Measurements from ENCODE around the gene PARD3.

The PARD3 gene

GRCh38 chr10:34549953-34550352 lies 265.1 kb downstream of the PARD3 start:
- H3K4me3 ChIP-seq (ENCODE audit: low read depth, low read length): no peak overlapping the region
- no peak for TF ChIP-seq CTCF (IDR thresholded peaks at IDR 0.05; ENCODE audit: control insufficient read depth, extremely low read depth, insufficient read depth)
- no peak for DNase-seq (ENCODE audit: low read depth)

- no peak for TF ChIP-seq CTCF (IDR thresholded peaks at IDR 0.05; ENCODE audit: control insufficient read depth, extremely low read depth, insufficient read depth)
- no peak for DNase-seq (ENCODE audit: low read depth)
- no peak overlapping the region for H3K4me3 ChIP-seq (ENCODE audit: low read depth, low read length)
These were observed 266.1 kb downstream of the PARD3 start for GRCh38 chr10:34549001-34549400.

- DNase-seq (ENCODE audit: low read depth): no peak
- no peak for TF ChIP-seq CTCF (IDR thresholded peaks at IDR 0.05; ENCODE audit: control insufficient read depth, extremely low read depth, insufficient read depth)
- no peak overlapping the region for H3K4me3 ChIP-seq (ENCODE audit: low read depth, low read length)
These were observed 266.6 kb downstream of the PARD3 start for GRCh38 chr10:34548466-34548865.

- DNase-seq (ENCODE audit: low read depth): no peak
- TF ChIP-seq CTCF (IDR thresholded peaks at IDR 0.05; ENCODE audit: control insufficient read depth, extremely low read depth, insufficient read depth): no peak
- no peak overlapping the region for H3K4me3 ChIP-seq (ENCODE audit: low read depth, low read length)
These were observed 267.4 kb downstream of the PARD3 start for GRCh38 chr10:34547695-34548094.

- H3K4me3 ChIP-seq (ENCODE audit: low read depth, low read length): no peak overlapping the region
- TF ChIP-seq CTCF (IDR thresholded peaks at IDR 0.05; ENCODE audit: control insufficient read depth, extremely low read depth, insufficient read depth): no peak
- DNase-seq (ENCODE audit: low read depth): peak; percentile 64
These were observed 267.8 kb downstream of the PARD3 start for GRCh38 chr10:34547291-34547690.

GRCh38 chr10:34544400-34544799 lies 270.7 kb downstream of the PARD3 start:
- no peak for TF ChIP-seq CTCF (IDR thresholded peaks at IDR 0.05; ENCODE audit: control insufficient read depth, extremely low read depth, insufficient read depth)
- DNase-seq (ENCODE audit: low read depth): no peak
- H3K4me3 ChIP-seq (ENCODE audit: low read depth, low read length): no peak overlapping the region

- H3K4me3 ChIP-seq (ENCODE audit: low read depth, low read length): no peak overlapping the region
- no peak for DNase-seq (ENCODE audit: low read depth)
- no peak for TF ChIP-seq CTCF (IDR thresholded peaks at IDR 0.05; ENCODE audit: control insufficient read depth, extremely low read depth, insufficient read depth)
These were observed 271.4 kb downstream of the PARD3 start for GRCh38 chr10:34543716-34544115.
